Measurements from ENCODE around the gene KIF18A. TPM values are rescaled to one million over a fixed set of nuclear protein-coding genes. Genes with fewer than 3 reads are reported as not detected.

The KIF18A gene
- total and polyA plus RNA-seq, 3 donors from 2014 or later: 9.5 to 22.5 (median 14.4) TPM

DNA sequence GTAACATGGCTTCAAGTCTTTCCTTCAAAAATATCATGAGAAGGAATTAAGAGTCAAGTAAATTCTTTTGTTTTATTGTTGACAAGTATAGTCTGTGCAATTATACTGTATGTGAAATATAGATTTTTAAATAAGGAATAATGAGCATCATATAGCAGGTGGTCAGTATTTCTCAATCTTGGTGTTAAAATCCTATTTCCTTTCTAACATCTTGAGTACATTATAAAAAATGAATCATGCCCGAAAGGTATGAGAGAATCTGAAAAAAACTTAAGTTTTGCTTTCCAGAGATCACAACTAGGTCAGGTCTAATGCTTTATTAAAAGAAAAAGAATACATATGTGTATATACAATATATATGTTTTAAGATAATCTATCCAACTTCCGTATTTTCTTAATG is 53.1 kb downstream of the KIF18A start:
- Histone ChIP-seq H3K27me3 (no peaks in the 10 kb centered on the region), H3K27ac (no peak overlapping the region), H3K4me3 (no peak overlapping the region), H3K9me3 (no peaks in the 10 kb centered on the region), H3K36me3 (ENCODE audit: low read depth, missing control alignments) (no peaks in the 10 kb centered on the region), H3K4me1 (no peaks in the 10 kb centered on the region)
- no peak for DNase-seq
- 89 to 96% methylated on average over 2 of the region's 2 CpGs for WGBS, 2 donors
- intact Hi-C loops (cut with DNase I; ENCODE audit: low total_unique reads): no loop called here
- TF ChIP-seq, protein P1, sequence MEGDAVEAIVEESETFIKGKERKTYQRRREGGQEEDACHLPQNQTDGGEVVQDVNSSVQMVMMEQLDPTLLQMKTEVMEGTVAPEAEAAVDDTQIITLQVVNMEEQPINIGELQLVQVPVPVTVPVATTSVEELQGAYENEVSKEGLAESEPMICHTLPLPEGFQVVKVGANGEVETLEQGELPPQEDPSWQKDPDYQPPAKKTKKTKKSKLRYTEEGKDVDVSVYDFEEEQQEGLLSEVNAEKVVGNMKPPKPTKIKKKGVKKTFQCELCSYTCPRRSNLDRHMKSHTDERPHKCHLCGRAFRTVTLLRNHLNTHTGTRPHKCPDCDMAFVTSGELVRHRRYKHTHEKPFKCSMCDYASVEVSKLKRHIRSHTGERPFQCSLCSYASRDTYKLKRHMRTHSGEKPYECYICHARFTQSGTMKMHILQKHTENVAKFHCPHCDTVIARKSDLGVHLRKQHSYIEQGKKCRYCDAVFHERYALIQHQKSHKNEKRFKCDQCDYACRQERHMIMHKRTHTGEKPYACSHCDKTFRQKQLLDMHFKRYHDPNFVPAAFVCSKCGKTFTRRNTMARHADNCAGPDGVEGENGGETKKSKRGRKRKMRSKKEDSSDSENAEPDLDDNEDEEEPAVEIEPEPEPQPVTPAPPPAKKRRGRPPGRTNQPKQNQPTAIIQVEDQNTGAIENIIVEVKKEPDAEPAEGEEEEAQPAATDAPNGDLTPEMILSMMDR (IDR thresholded peaks at IDR 0.05): no peak
- no peak for TF ChIP-seq POLR2A (IDR thresholded peaks at IDR 0.05)

DNA sequence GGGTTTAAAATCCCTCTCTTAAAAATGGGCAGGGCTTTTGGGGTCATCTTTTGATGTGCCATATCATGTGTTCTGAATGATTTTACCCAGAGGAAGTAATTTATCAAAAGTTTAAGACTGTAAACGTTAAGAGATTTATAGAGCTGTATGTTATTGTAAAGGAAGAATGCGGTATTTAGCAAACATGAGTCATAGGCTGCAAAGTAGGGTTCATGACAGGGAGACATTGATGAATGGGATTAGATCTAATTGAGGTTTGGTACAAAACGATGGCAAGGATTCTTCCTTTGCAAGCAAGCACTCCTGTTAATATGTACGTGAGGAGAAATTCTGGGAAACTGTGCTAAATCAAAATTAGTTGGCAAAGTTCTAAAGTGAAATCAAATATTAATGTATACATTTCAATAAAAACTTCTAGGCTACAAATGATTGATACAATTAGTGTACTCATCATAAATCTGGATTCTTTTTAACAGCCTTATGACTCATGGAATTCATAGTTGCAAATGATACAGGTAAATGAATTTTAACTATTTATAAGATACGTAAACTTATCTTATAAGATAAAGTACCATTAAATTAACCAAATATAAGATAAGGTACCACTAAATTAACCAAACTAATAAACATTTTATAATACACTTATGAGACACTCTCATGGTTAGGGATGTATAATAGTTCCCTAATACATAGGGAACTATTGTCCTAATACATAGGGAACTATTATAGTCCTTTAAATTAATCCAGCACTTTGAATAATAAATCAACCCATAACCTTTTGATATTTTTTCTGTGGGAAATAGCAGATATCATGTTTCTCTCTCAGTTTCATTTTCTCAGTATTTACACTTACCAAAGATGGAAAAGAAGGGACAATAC is 58.4 kb downstream of the KIF18A start:
- no peak overlapping the region for H3K4me3 ChIP-seq
- no peak for DNase-seq
- no peaks in the 10 kb centered on the region for H3K27me3 ChIP-seq
- intact Hi-C loops (cut with DNase I; ENCODE audit: low total_unique reads): no loop called here
- WGBS, 2 donors: 79 to 80% methylated on average over 5 of the region's 5 CpGs
- no peaks in the 10 kb centered on the region for H3K36me3 ChIP-seq (ENCODE audit: low read depth, missing control alignments)
- H3K9me3 ChIP-seq: no peaks in the 10 kb centered on the region
- H3K27ac ChIP-seq: no peak overlapping the region
- H3K4me1 ChIP-seq: no peaks in the 10 kb centered on the region
- TF ChIP-seq, protein P1 (IDR thresholded peaks at IDR 0.05): no peak
- no peak for TF ChIP-seq POLR2A (IDR thresholded peaks at IDR 0.05)

DNA sequence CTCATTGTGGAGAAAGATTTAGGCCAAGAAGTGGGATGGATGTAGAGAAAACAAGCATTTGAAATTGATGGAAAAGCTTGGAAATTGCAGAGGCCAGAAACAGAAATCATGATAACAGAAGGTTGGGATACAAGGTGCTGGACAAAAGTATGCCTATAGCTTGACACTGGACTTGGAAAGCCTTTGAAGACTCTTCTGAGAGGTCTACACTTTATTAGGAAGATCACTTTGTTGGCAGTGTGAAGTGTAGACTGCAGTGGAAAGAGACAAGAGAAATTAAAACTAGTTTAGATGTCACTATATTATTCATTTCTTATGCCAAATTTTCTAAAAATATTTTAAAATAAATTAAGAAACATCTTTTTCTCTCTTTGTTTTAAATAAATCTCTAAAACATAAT is 59.1 kb downstream of the KIF18A start:
- intact Hi-C loops (cut with DNase I; ENCODE audit: low total_unique reads): no loop called here
- H3K36me3 ChIP-seq (ENCODE audit: low read depth, missing control alignments): no peaks in the 10 kb centered on the region
- no peak overlapping the region for H3K27ac ChIP-seq
- no peaks in the 10 kb centered on the region for H3K4me1 ChIP-seq
- H3K9me3 ChIP-seq: no peaks in the 10 kb centered on the region
- H3K27me3 ChIP-seq: no peaks in the 10 kb centered on the region
- TF ChIP-seq, protein P1 (IDR thresholded peaks at IDR 0.05): no peak
- no peak for TF ChIP-seq POLR2A (IDR thresholded peaks at IDR 0.05)
- no peak overlapping the region for H3K4me3 ChIP-seq
- DNase-seq: no peak

DNA sequence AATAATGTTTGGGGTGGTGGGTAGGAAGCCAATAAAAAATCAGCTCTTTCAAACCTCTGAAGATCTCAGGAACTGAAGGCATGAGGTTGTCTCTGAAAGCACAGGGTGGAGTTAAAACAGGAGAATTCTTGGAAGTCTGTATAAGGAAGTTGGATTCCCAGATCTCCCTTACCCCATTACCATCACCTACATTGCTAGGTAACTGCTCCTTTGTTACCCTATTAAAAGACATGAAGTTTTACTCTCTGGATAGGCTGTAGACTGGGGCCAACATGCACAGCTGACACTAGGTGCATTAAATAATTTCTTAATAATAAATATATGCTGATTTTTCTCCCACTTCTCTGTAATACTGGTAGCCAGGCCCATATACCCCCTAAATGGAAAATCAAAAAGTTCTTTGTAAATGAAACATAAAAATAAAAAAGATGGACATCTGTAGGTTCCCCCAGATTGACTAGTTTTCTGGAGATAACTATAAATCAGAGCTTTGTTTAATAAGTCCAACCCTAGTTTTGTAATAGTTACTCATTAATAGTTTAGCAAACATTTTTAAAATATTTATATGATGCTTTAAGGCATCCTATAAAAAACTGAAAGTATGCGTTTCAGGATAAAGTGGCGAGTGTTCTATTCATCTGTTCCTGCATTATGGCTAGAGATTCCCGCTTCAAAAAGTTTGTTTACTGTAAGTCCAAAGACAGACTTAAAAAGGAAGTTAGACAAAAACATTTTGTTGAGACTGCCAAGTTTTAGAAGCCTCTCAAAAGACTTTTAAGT is 63.8 kb downstream of the KIF18A start:
- Histone ChIP-seq H3K4me3 (no peak overlapping the region), H3K4me1 (no peaks in the 10 kb centered on the region), H3K27ac (no peak overlapping the region), H3K36me3 (ENCODE audit: low read depth, missing control alignments) (no peaks in the 10 kb centered on the region), H3K9me3 (no peaks in the 10 kb centered on the region), H3K27me3 (no peaks in the 10 kb centered on the region)
- no peak for DNase-seq
- TF ChIP-seq, protein P1 (IDR thresholded peaks at IDR 0.05): no peak
- WGBS, 2 donors: 79 to 84% methylated on average over 3 of the region's 3 CpGs
- intact Hi-C loops (cut with DNase I; ENCODE audit: low total_unique reads): no loop called here
